ENCODE measurements around the gene RIT1. TPM values are rescaled to one million over a fixed set of nuclear protein-coding genes. Genes with fewer than 3 reads are reported as not detected.

RIT1 gene
- total RNA-seq, 1 experiment from 2014 or later: 27.2 TPM

GRCh38 chr1:155904261-155904660 is 6.9 kb downstream of the RIT1 start (continued):
- TF ChIP-seq ATF3 (CRISPR knock-in tag; conservative IDR thresholded peaks at IDR 0.05) (no peak), SMAD4 (CRISPR knock-in tag; IDR thresholded peaks at IDR 0.05) (no peak), MLX (CRISPR knock-in tag; IDR thresholded peaks at IDR 0.05) (no peak)

- no peak for ATAC-seq
- H3K36me3 Mint-ChIP-seq: peaks cover 64% of the 10 kb centered on the region
- no peaks in the 10 kb centered on the region for H3K9me3 Mint-ChIP-seq
- no peak for DNase-seq (ENCODE audit: low spot score)
- TF ChIP-seq IRF2 (CRISPR knock-in tag; IDR thresholded peaks at IDR 0.05; ENCODE audit: borderline replicate concordance, low read depth) (no peak), ATF3 (CRISPR knock-in tag; conservative IDR thresholded peaks at IDR 0.05) (no peak), ZNF219 (CRISPR knock-in tag; IDR thresholded peaks at IDR 0.05; ENCODE audit: borderline replicate concordance) (no peak), ZBTB21 (CRISPR knock-in tag; IDR thresholded peaks at IDR 0.05; ENCODE audit: borderline replicate concordance) (no peak), SOX15 (CRISPR knock-in tag; IDR thresholded peaks at IDR 0.05) (no peak), NFYB (CRISPR knock-in tag; conservative IDR thresholded peaks at IDR 0.05; ENCODE audit: low read depth) (no peak), HMGA2 (CRISPR knock-in tag; IDR thresholded peaks at IDR 0.05) (no peak), ZBTB43 (CRISPR knock-in tag; IDR thresholded peaks at IDR 0.05) (no peak), ZMAT4 (CRISPR knock-in tag; IDR thresholded peaks at IDR 0.05) (no peak), USF2 (CRISPR knock-in tag; IDR thresholded peaks at IDR 0.05) (no peak), USF1 (CRISPR knock-in tag; IDR thresholded peaks at IDR 0.05) (no peak), MYBL2 (CRISPR knock-in tag; IDR thresholded peaks at IDR 0.05) (no peak), GABPB1 (CRISPR knock-in tag; IDR thresholded peaks at IDR 0.05) (no peak), RORB (CRISPR knock-in tag; IDR thresholded peaks at IDR 0.05) (no peak), NR2C2 (CRISPR knock-in tag; IDR thresholded peaks at IDR 0.05) (no peak), NR1H2 (CRISPR knock-in tag; IDR thresholded peaks at IDR 0.05) (no peak), ZNF317 (CRISPR knock-in tag; IDR thresholded peaks at IDR 0.05; ENCODE audit: borderline replicate concordance, low read depth) (no peak), ZNF232 (CRISPR knock-in tag; IDR thresholded peaks at IDR 0.05) (no peak), PRRX2 (CRISPR knock-in tag; IDR thresholded peaks at IDR 0.05) (no peak), ATF2 (CRISPR knock-in tag; IDR thresholded peaks at IDR 0.05; ENCODE audit: borderline replicate concordance, low read depth) (no peak)
- no peaks in the 10 kb centered on the region for H3K4me1 Mint-ChIP-seq
- POLR2A ChIA-PET: no interaction called here
- CTCF ChIA-PET: no interaction called here
- no peak overlapping the region for H3K4me3 Mint-ChIP-seq
- H3K27me3 Mint-ChIP-seq (ENCODE audit: low read depth): no peaks in the 10 kb centered on the region
- no peak overlapping the region for H3K27ac Mint-ChIP-seq
These were observed 11.0 kb downstream of the RIT1 start for GRCh38 chr1:155900161-155900560.

Measured in WTC11 (cell line).